GM23248 (cell line): Measurements from ENCODE around the gene EMD. TPM values are rescaled to one million over a fixed set of nuclear protein-coding genes. Genes with fewer than 3 reads are reported as not detected.

Source experiments
- DNase-seq: peaks from one replicate; pipeline ENCODE4 v3.0.0-alpha.2; 2015
- H2AFZ ChIP-seq: fragments of 200-600 bp; sonication (generic); 2 replicates; pipeline ENCODE4 v1.6.1; 2016; ENCODE audit warnings: antibody characterized with exemption
- H3F3A ChIP-seq: fragments of 200-600 bp; sonication (generic); 2 replicates; pipeline ENCODE4 v1.6.1; 2016; ENCODE audit warnings: mild to moderate bottlenecking, antibody characterized with exemption, mixed run types; ENCODE audit not compliant: insufficient read depth
- H3K27ac ChIP-seq: fragments of 200-600 bp; sonication (generic); 2 replicates; pipeline ENCODE4 v1.5.1; 2016; ENCODE audit warnings: mild to moderate bottlenecking
- H3K27me3 ChIP-seq: fragments of 200-600 bp; sonication (generic); replicated peaks from 2 replicates; pipeline ENCODE4 v1.6.1; 2016; ENCODE audit warnings: mild to moderate bottlenecking; ENCODE audit not compliant: insufficient read depth
- H3K36me3 ChIP-seq: fragments of 200-600 bp; sonication (generic); 2 replicates; pipeline ENCODE4 v1.6.1; 2016; ENCODE audit warnings: low read depth, mild to moderate bottlenecking
- H3K4me1 ChIP-seq: fragments of 200-600 bp; sonication (generic); 2 replicates; pipeline ENCODE4 v1.6.1; 2016; ENCODE audit warnings: mild to moderate bottlenecking; ENCODE audit not compliant: insufficient read depth
- H3K4me2 ChIP-seq: fragments of 200-600 bp; sonication (generic); one replicate; pipeline ENCODE4 v1.6.1; 2016; ENCODE audit warnings: mild to moderate bottlenecking; ENCODE audit not compliant: unreplicated experiment
- H3K4me3 ChIP-seq: fragments of 200-600 bp; sonication (generic); 2 replicates; pipeline ENCODE4 v1.5.1; 2016; ENCODE audit warnings: mild to moderate bottlenecking
- H3K79me2 ChIP-seq: fragments of 200-600 bp; sonication (generic); 2 replicates; pipeline ENCODE4 v1.6.1; 2016; ENCODE audit warnings: mild to moderate bottlenecking; ENCODE audit not compliant: insufficient read depth
- H3K9ac ChIP-seq: fragments of 200-600 bp; sonication (generic); 2 replicates; pipeline ENCODE4 v1.6.1; 2016; ENCODE audit warnings: mild to moderate bottlenecking
- H3K9me2 ChIP-seq: fragments of 200-600 bp; sonication (generic); 2 replicates; pipeline ENCODE4 v1.6.1; 2016; ENCODE audit warnings: mixed run types, mild to moderate bottlenecking, moderate library complexity; ENCODE audit not compliant: insufficient read depth
- H3K9me3 ChIP-seq: fragments of 200-600 bp; sonication (generic); one replicate; pipeline ENCODE4 v1.6.1; 2017; ENCODE audit warnings: low read depth
- H4K20me1 ChIP-seq: fragments of 200-600 bp; sonication (generic); 2 replicates; pipeline ENCODE4 v1.6.0; 2016; ENCODE audit not compliant: insufficient read depth
- EZH2 ChIP-seq: fragments of 200-600 bp; sonication (generic); IDR thresholded peaks from 2 replicates; pipeline ENCODE4 v1.6.1; 2018; ENCODE audit warnings: antibody characterized with exemption, mild to moderate bottlenecking; ENCODE audit not compliant: insufficient read depth, poor library complexity, severe bottlenecking
- EZH2phosphoT487 ChIP-seq: fragments of 200-600 bp; sonication (generic); IDR thresholded peaks from 2 replicates; pipeline ENCODE4 v1.6.1; 2018; ENCODE audit warnings: antibody characterized with exemption, moderate library complexity, mild to moderate bottlenecking, low read depth; ENCODE audit not compliant: insufficient read depth
- WGBS, 2 experiments: methylation state at CpG; one replicate each; pipeline ENCODE4 v1.1.6; 2015 to 2017; ENCODE audit warnings: low lambda C conversion rate in 2 of 2, low coverage in 1 of 2; ENCODE audit errors: missing lambda C conversion rate in 2 of 2; 5-methylcytosine and 5-hydroxymethylcytosine counted together
- in situ Hi-C: fragments of 300-500 bp; cut with MboI; formaldehyde crosslinking; loops from 2 replicates; pipeline ENCODE4 v1.15.0; 2020
- polyA plus RNA-seq: library from polyadenylated mRNA; unstranded; fragments of >200 nt; fragmentation: Nextera tagmentation; extraction: Ambion mirVana; gene quantifications from 2 replicates; pipeline ENCODE4 v1.2.1, GENCODE V29; 2016
- total RNA-seq: library from RNA; depleted of rRNA; stranded (reverse); fragments of >200 nt; shearing (Covaris generic); gene quantifications from 2 replicates; pipeline ENCODE4 v1.2.3, GENCODE V29; 2014

The EMD gene
- total and polyA plus RNA-seq, 2 experiments from 2014 or later, result 39.7 to 96.0 TPM

- peak; percentile 19 for DNase-seq
- Histone ChIP-seq H3K4me2 (peak overlapping the region; percentile 73), H3K79me2 (peaks cover 28% of the 10 kb centered on the region), H3K9ac (peak overlapping the region; percentile 80), H3K9me3 (no peaks in the 10 kb centered on the region), H2AFZ (peak overlapping the region; percentile 76), H3K4me1 (peaks cover 6% of the 10 kb centered on the region; the same call in 1 of the 2 replicates), H3K9me2 (no peaks in the 10 kb centered on the region), H3K27me3 (no peaks in the 10 kb centered on the region), H3K4me3 (peak overlapping the region; percentile 79), H3K27ac (peak overlapping the region; percentile 76), H4K20me1 (no peaks in the 10 kb centered on the region), H3F3A (no peaks in the 10 kb centered on the region), H3K36me3 (no peaks in the 10 kb centered on the region)
- TF ChIP-seq EZH2phosphoT487 (no peak), EZH2 (no peak)
- 39 to 43% methylated on average over 4 of the region's 4 CpGs for WGBS, 2 experiments
- in situ Hi-C loops, result no loop called here
Measured at GRCh38 chrX:154412468-154412867, 33.4 kb downstream of the EMD start.

- Histone ChIP-seq H3K4me3 (no peak overlapping the region), H3K27me3 (no peaks in the 10 kb centered on the region), H3K4me1 (peaks cover 6% of the 10 kb centered on the region; the same call in 1 of the 2 replicates), H4K20me1 (no peaks in the 10 kb centered on the region), H3F3A (no peaks in the 10 kb centered on the region), H3K36me3 (no peaks in the 10 kb centered on the region), H3K27ac (no peak overlapping the region), H3K79me2 (peaks cover 21% of the 10 kb centered on the region), H3K9ac (no peak overlapping the region), H3K4me2 (no peak overlapping the region), H2AFZ (no peak overlapping the region), H3K9me3 (no peaks in the 10 kb centered on the region), H3K9me2 (no peaks in the 10 kb centered on the region)
- WGBS, 2 experiments, result 37 to 43% methylated on average over 3 to 6 of the region's 8 CpGs
- in situ Hi-C loops, result no loop called here
- TF ChIP-seq EZH2phosphoT487 (no peak), EZH2 (no peak)
- no peak for DNase-seq
Measured at GRCh38 chrX:154413142-154413541, 34.0 kb downstream of the EMD start.

GRCh38 chrX:154417157-154417556 is 38.1 kb downstream of the EMD start:
- WGBS, 2 experiments, result 78 to 82% methylated on average over 5 to 7 of the region's 7 CpGs
- Histone ChIP-seq H3K4me3 (no peak overlapping the region), H4K20me1 (no peaks in the 10 kb centered on the region), H3K4me2 (no peak overlapping the region), H3F3A (no peaks in the 10 kb centered on the region), H3K27me3 (no peaks in the 10 kb centered on the region), H3K9me3 (no peaks in the 10 kb centered on the region), H3K79me2 (no peaks in the 10 kb centered on the region), H3K36me3 (no peaks in the 10 kb centered on the region), H3K27ac (no peak overlapping the region), H3K4me1 (peaks cover 4% of the 10 kb centered on the region; the same call in 1 of the 2 replicates), H2AFZ (no peak overlapping the region), H3K9ac (no peak overlapping the region), H3K9me2 (no peaks in the 10 kb centered on the region)
- TF ChIP-seq EZH2phosphoT487, result no peak
- no peak for TF ChIP-seq EZH2
- no peak for DNase-seq
- in situ Hi-C loops, result no loop called here

- in situ Hi-C loops, result no loop called here
- no peaks in the 10 kb centered on the region for H3K4me1 ChIP-seq
- whole genome bisulfite sequencing, 2 experiments, result 98 to 99% methylated on average over 8 of the region's 8 CpGs
- no peaks in the 10 kb centered on the region for H3K36me3 ChIP-seq
- no peaks in the 10 kb centered on the region for H4K20me1 ChIP-seq
- DNase-seq, result no peak
- no peak overlapping the region for H3K4me3 ChIP-seq
- no peaks in the 10 kb centered on the region for H3K9me2 ChIP-seq
- H3K27me3 ChIP-seq, result no peaks in the 10 kb centered on the region
- H3K79me2 ChIP-seq, result no peaks in the 10 kb centered on the region
- H3K9me3 ChIP-seq, result no peaks in the 10 kb centered on the region
- no peak overlapping the region for H3K4me2 ChIP-seq
- TF ChIP-seq EZH2 (no peak), EZH2phosphoT487 (no peak)
- H3K27ac ChIP-seq, result no peak overlapping the region
- no peak overlapping the region for H2AFZ ChIP-seq
- H3K9ac ChIP-seq, result no peak overlapping the region
- H3F3A ChIP-seq, result no peaks in the 10 kb centered on the region
Measured at GRCh38 chrX:154419189-154419588, 40.1 kb downstream of the EMD start.
